Fibroblast of the conjunctiva (primary cell): ENCODE results near the gene FGGY.
A peak's percentile ranks its signal among the peaks of the same experiment; 100 is the strongest.

ENCODE experiments used
- DNase-seq: peaks from one replicate; pipeline ENCODE4 v3.0.0-alpha.2; 2010; ENCODE audit warnings: low read depth

The FGGY gene

DNA sequence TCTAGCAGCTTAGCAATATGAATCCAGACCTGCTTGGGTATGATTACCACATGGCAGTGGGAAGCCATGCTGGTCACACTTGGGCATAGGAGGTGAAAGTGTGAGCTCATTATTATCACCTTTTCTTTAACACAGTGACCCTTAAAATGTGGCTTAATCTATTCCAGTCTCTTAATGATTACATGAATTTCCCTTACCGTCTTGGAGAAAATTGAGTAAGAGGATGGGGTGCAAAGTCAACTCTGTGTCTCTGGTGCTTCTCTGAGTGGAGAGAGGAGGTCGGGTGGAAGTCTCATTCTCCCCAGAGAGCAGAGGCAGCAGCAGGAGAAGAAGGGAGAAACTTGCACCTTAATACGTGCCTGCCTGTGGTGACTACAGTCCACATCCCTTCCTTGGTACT is 91.3 kb downstream of the FGGY start:
- DNase-seq = no peak

DNA sequence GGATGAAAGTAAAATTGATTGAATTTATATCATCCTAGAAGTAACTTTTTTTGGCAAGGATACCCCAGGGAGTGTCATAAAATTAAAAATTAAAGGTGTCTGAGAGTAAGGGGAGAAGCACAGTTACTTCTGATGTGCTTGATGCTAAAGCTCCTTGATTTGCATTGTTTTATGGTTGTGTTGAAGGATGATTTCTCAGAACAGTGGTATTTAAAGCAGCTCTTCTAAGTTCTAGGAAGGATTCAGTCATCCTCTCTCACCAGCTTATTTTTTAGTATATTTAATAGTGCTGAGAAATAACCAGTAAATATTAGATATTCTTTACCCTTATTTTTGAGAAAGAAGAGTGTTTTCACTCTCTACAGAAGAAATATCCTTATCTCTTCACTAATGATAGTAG is 93.0 kb downstream of the FGGY start:
- DNase-seq = no peak

- no peak for DNase-seq
These were observed 93.4 kb downstream of the FGGY start for GRCh38 chr1:59390307-59390706.

DNA sequence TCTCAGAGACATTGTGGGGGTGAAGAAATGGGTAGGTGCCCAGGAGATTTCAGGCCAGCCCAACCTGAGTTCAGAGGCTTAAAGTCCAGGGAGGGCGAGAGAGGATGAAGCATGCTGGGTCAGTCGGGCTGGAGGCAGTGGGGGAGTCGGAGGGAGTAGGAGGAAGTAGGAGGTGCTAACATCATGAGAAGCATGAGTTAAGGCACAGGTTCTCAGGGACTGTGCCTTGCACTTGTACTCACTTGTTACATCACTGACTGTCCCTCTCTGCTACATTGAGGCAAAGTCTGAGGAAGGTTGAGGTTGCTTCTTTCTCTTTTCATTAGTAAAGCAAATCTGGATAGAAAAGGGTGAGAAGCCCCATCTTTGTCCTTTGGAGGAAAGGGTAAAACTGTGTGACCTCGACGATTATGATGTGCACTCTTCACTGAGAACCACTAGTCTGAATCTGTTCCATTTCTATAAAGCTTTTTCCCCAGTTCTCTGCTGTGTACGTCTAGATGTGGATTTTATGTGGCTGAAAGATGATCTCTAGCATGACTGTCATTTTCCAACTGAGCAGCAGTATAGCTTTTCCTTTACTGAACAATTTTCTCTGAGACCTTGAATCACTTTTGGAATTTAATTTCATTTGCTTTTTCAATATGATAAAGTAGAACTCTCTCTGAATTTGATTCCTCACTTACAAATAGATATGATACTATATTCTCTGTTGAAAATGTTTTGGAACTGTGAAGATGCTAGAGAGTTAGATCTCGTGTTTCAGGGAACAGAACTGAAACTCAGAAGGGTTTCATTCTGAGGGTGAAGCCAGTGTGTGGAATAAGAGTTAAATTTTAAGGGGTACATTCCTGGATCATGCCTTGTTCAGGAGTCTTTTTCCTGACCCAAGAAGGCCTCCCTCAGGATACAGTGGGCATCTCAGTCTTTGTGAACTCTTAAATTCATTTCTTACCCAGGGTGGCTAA is 94.6 kb downstream of the FGGY start:
- DNase-seq = no peak

DNA sequence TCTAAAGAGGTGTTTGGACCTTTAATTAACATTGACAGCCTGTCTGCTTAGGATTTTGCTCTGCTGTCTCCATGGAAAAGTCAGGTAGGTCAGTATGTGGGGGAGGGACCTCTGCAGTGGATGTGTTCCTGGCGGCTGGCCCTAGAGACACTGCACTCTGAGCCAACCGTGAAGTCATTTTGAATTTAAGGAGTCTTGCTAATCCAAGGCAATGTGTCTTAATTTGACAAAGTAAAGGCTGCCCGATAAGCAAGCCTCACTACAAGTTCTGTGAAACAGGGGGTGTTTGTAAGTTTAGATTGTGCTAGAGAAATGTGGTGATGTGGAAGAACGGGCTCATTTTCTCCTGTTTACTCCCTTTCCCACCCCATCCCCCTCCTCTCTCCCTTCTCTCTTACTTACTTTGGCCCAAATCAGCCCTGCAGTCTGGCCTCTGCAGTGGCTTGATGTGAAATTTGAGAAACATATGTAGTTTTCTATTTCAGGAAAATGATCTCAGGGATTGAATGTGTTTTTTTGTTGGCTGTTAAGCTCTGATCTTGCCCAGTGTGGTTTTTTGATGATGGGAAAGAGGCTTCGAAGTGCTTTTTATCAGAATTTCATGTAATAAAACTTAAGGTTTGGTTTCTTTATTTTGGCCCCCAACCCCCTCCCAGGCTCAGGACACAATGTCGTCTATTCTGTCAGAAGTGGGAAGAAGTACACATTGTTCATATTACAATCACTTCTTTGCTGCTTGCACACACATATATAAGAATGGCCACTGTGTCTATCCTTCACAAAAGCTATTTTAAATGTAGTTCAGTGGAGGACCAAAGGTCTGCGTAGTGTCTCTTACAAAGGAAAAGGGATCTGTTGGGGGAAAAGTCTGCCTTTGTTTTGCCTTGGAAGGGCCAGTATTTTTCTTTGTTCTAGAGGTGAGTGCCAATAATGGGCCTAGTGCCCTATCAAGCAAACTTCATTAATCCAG is 96.6 kb downstream of the FGGY start:
- peak; percentile 82 for DNase-seq

GRCh38 chr1:59394706-59395425 is 98.0 kb downstream of the FGGY start:
- no peak for DNase-seq

GRCh38 chr1:59396387-59396786 is 99.5 kb downstream of the FGGY start:
- no peak for DNase-seq

- DNase-seq = no peak
These were observed 100.4 kb downstream of the FGGY start for GRCh38 chr1:59397139-59397858.

- DNase-seq = no peak
These were observed 102.7 kb downstream of the FGGY start for GRCh38 chr1:59399642-59400041.

DNA sequence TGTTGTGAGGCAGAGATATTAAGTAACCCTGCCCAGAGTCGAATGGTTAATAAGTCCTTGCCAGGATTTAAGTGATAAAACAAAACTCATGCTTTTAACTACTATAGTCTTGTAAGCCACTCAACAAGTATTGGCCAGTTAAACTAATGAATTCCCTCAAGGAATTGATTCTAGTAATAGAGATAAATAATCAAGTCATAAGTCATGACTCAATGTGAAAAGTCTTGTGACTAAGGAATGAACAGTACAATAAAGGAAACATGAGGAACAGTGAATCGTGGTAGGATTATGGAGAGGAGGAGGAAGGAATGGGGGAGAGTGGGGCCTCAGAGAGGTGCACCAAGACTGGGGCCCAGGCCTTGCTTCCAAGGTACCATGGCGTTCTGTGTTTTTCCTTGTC is 104.7 kb downstream of the FGGY start:
- no peak for DNase-seq

- no peak for DNase-seq
These were observed 107.9 kb downstream of the FGGY start for GRCh38 chr1:59404796-59405195.

DNA sequence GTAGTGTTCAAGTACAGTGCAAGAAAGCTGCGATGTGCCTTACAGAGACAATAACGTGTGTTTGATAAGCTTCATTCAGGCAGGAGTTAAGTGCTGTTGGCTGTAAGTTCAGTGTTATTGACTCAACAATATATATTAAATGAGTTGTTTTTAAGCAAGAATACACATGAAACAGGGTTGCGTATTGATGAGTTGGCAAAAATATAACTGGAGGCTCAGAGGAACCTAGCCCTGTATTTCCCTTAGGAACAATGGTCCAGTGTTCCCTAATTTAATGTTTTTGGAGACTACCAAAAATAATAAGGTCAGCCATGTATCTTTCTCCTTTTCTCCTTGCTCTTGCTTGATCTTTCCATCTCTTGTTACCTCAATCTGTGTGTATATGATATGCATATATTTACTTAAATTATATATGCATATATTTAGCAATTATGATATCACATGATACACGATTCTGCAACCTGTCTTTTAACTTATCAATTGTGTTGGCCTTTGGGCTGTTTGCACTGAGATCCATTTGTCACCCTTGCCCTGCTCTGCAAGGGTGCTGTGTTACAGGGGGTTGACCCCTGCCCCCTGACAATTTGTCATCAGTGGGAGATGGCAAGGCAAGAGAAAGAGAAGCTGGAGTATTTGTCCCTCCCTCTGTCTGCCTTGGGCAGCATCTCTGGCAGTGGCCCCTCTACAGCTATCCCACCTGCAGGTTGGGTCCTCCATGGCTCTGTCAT is 109.7 kb downstream of the FGGY start:
- DNase-seq = no peak

DNA sequence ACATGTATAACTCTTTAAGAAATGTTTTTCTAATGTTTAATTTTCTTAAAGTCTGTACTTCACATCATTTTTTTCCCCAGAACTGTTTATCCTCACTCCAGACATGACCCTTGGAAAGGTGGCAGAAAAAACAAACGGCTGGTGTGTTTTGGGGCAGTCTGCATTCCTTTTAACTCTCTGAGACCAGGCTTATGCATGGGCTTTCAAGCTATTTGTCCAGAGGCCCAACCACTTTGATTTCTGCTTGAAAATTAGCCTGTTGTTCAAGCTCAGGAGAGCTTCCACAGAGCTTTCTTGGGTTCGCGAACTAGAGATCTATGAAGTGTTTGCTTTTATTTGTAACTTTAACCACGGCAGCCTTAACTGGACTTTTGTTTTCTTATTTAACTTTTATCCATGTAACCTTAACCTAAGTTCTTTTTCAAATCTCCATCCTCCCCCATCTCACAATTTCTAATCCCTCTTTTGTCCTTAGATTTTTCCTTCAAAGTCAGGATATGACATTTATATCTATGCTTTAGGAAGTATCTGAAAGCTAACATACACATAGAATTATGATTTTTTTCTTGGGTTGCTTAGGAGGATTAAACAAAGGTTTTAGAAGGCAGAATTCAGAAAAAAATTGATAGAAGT is 111.8 kb downstream of the FGGY start:
- DNase-seq = no peak

- no peak for DNase-seq
These were observed 112.7 kb downstream of the FGGY start for GRCh38 chr1:59409549-59409948.

GRCh38 chr1:59409986-59410385 is 113.1 kb downstream of the FGGY start:
- DNase-seq = no peak

DNA sequence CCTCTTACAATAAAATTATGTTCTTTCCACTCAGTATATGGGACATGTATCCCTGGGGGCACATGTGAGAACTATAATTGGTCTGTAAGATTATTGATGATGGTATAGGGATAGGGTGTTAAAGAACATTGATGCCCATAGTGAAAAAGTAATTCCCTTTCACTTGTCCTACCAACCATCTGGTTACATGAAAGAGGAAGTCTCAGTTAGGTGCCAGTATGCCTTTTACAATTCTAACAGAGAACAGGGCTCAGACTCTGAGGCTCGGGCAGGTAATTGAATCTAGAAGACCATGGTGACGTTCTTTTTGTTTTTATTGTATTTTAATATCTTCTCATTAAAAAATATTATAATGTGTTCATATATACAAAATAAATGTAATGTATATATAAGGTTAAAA is 113.6 kb downstream of the FGGY start:
- DNase-seq = no peak

DNA sequence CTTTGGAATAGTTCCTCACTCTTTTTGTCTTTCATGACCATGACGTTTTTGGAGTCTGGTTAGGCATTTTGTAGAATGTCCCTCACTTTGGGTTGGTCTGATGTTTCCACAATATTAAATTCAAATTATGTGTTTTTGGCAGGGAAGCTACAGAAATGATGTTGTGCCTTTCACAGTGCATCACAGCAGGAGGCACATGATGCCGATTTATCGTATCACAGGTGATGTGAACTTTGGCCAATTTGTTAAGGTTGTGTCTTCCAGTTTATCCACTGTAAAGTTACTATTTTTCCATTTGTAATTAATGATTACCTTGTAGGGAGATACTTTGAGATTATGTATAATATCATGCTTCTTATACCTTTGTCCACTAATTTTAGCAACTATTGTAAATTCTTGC is 114.3 kb downstream of the FGGY start:
- no peak for DNase-seq

- DNase-seq = no peak
These were observed 115.9 kb downstream of the FGGY start for GRCh38 chr1:59412718-59413326.

GRCh38 chr1:59413327-59413720 is 116.4 kb downstream of the FGGY start:
- DNase-seq = no peak
